DND-41 (cell line): ENCODE results near the gene TMEM250.
A peak's percentile ranks its signal among the peaks of the same experiment; 100 is the strongest.

Experiments
- ATAC-seq: fragments of 200-7000 bp; cut with Tn5 transposase; 3 replicates; pipeline ENCODE4 v1.9.1; 2021; ENCODE audit warnings: low read depth; ENCODE audit not compliant: insufficient read depth
- DNase-seq: peaks from one replicate; pipeline ENCODE4 v3.0.0-alpha.2; 2020
- H2AFZ ChIP-seq: 2 replicates; pipeline ENCODE4 v1.6.0; 2012; ENCODE audit warnings: low read depth, low read length
- H3K27ac ChIP-seq: 2 replicates; pipeline ENCODE4 v1.5.1; 2012; ENCODE audit warnings: low read length, inconsistent platforms
- H3K27me3 ChIP-seq: fragments of 200-600 bp; sonication (generic); 2 replicates; pipeline ENCODE4 v1.6.0; 2012; ENCODE audit warnings: low read length, mild to moderate bottlenecking, inconsistent platforms; ENCODE audit not compliant: insufficient read depth, poor library complexity
- H3K36me3 ChIP-seq: 2 replicates; pipeline ENCODE4 v1.5.1; 2012; ENCODE audit warnings: low read length, inconsistent platforms; ENCODE audit not compliant: insufficient read depth
- H3K4me1 ChIP-seq: 2 replicates; pipeline ENCODE4 v1.5.1; 2012; ENCODE audit warnings: mild to moderate bottlenecking, low read length; ENCODE audit not compliant: insufficient read depth
- H3K4me2 ChIP-seq: 2 replicates; pipeline ENCODE4 v1.6.0; 2012; ENCODE audit warnings: mild to moderate bottlenecking, moderate library complexity, low read length, inconsistent platforms; ENCODE audit not compliant: insufficient read depth
- H3K4me3 ChIP-seq, 2 experiments: fragments of 200-600 bp in 1 of 2; shearing (Covaris generic) in 1 of 2; 2 replicates each; pipeline ENCODE4 v1.5.1; 2012 to 2016; ENCODE audit warnings: inconsistent platforms in 2 of 2, low read length in 2 of 2, mild to moderate bottlenecking in 2 of 2, low read depth in 1 of 2, moderate library complexity in 1 of 2
- H3K79me2 ChIP-seq: 2 replicates; pipeline ENCODE4 v1.6.0; 2012; ENCODE audit warnings: low read length, inconsistent platforms; ENCODE audit not compliant: insufficient read depth
- H3K9ac ChIP-seq: 2 replicates; pipeline ENCODE4 v1.6.0; 2012; ENCODE audit warnings: low read depth, mild to moderate bottlenecking, inconsistent platforms, low read length, moderate library complexity
- H3K9me3 ChIP-seq: 2 replicates; pipeline ENCODE4 v1.5.1; 2012; ENCODE audit warnings: low read length, moderate library complexity, mild to moderate bottlenecking, inconsistent platforms; ENCODE audit not compliant: insufficient read depth, severe bottlenecking
- H4K20me1 ChIP-seq: 2 replicates; pipeline ENCODE4 v1.6.0; 2012; ENCODE audit warnings: low read length; ENCODE audit not compliant: insufficient read depth
- CTCF ChIP-seq: IDR thresholded peaks from 2 replicates; pipeline ENCODE4 v1.5.1; 2012; ENCODE audit warnings: borderline replicate concordance, low read length, moderate library complexity, mild to moderate bottlenecking; ENCODE audit not compliant: poor library complexity, severe bottlenecking; ENCODE audit errors: extremely low read depth
- EZH2 ChIP-seq: IDR thresholded peaks from 3 replicates; pipeline ENCODE4 v1.6.1; 2012; ENCODE audit warnings: borderline replicate concordance, low read depth, mild to moderate bottlenecking, moderate library complexity, low read length, inconsistent platforms; ENCODE audit not compliant: severe bottlenecking

The TMEM250 gene

GRCh38 chr9:136138566-136138965, 19.9 kb upstream of the TMEM250 start:
- TF ChIP-seq EZH2, result no peak
- peak; percentile 63 for TF ChIP-seq CTCF
- H4K20me1 ChIP-seq, result no peaks in the 10 kb centered on the region
- no peak overlapping the region for H2AFZ ChIP-seq
- no peaks in the 10 kb centered on the region for H3K9me3 ChIP-seq
- no peak overlapping the region for H3K27ac ChIP-seq
- ATAC-seq, result no peak
- no peak overlapping the region for H3K4me2 ChIP-seq
- no peaks in the 10 kb centered on the region for H3K4me1 ChIP-seq
- H3K79me2 ChIP-seq, result no peaks in the 10 kb centered on the region
- DNase-seq, result peak; percentile 49
- H3K36me3 ChIP-seq, result no peaks in the 10 kb centered on the region
- H3K27me3 ChIP-seq, result no peaks in the 10 kb centered on the region
- H3K9ac ChIP-seq, result no peak overlapping the region
- no peak overlapping the region for H3K4me3 ChIP-seq

GRCh38 chr9:136137321-136138265, 18.9 kb upstream of the TMEM250 start:
- no peaks in the 10 kb centered on the region for H3K27me3 ChIP-seq
- no peaks in the 10 kb centered on the region for H3K9me3 ChIP-seq
- H3K79me2 ChIP-seq, result no peaks in the 10 kb centered on the region
- DNase-seq, result no peak
- H3K4me1 ChIP-seq, result no peaks in the 10 kb centered on the region
- H4K20me1 ChIP-seq, result no peaks in the 10 kb centered on the region
- H3K36me3 ChIP-seq, result no peaks in the 10 kb centered on the region
- ATAC-seq, result no peak
- H3K4me3 ChIP-seq, result no peak overlapping the region
- no peak overlapping the region for H3K9ac ChIP-seq
- no peak overlapping the region for H3K4me2 ChIP-seq
- H2AFZ ChIP-seq, result no peak overlapping the region
- H3K27ac ChIP-seq, result no peak overlapping the region
- TF ChIP-seq EZH2 (no peak), CTCF (no peak)

- Histone ChIP-seq H3K9me3 (no peaks in the 10 kb centered on the region), H3K27ac (no peak overlapping the region), H2AFZ (no peak overlapping the region), H3K36me3 (no peaks in the 10 kb centered on the region), H3K79me2 (no peaks in the 10 kb centered on the region), H3K4me1 (no peaks in the 10 kb centered on the region), H4K20me1 (no peaks in the 10 kb centered on the region), H3K27me3 (no peaks in the 10 kb centered on the region), H3K4me3 (no peak overlapping the region), H3K9ac (no peak overlapping the region), H3K4me2 (no peak overlapping the region)
- no peak for ATAC-seq
- TF ChIP-seq CTCF (no peak), EZH2 (no peak)
- DNase-seq, result no peak
Observed at GRCh38 chr9:136136127-136136925, 17.7 kb upstream of the TMEM250 start.
